ENCODE data around the gene RALY.
"Not testable (repeated sequence)": the region's sequence is repeated elsewhere in the genome, so short reads cannot be mapped to it uniquely, and the experiment has no call there.

The RALY gene

DNA sequence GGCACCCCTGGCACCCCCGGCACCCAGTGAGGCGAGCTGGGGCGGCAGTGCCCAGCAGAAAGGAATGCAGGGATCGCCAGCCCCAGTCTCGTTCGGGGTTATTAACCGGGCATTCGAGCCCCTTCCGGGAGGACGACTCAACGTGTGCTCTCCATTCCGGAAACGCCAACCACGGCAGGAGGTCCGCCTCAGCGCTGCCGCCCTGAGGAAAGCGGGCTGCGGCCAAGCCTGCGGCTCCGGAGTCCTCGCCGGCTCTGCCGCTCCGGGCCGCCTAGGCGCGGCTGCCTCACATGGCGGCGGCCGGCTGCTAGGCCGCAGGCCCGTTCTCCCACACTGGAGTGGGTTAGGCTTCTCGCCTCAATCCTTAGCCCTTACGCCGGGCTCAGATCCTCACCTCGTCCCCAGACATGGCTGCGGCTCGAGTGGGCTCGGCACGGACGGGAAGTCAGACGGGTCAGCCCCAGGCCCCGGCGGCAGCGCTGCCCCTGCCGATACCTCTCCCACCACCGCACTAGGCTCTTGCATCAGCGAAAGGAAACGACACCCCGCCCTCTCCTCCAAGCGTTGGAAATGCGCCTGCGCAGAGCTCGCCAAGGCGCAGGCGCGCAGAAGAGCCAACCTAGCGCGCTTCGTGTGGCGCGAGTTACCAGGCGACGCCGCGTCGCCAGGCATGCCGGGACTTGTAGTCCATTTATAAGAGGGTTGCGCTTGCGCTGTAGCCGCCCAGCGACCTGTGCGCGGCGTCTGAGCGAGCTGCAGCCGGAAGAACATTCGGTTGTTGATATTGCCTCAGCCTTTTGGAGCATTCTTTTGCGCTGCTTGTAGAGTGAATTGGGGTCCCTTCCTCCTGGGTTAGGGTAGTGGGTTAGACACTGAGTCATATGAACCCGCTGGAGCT, 118.2 kb downstream of the RALY start, which contains the start of gene EIF2S2:
Gene EIF2S2 (minus strand): TSS at position 542 of the 898 bp plus-strand sequence. CDS start 133 bp downstream, at position 409.
- peak; percentile 92 for DNase-seq

DNA sequence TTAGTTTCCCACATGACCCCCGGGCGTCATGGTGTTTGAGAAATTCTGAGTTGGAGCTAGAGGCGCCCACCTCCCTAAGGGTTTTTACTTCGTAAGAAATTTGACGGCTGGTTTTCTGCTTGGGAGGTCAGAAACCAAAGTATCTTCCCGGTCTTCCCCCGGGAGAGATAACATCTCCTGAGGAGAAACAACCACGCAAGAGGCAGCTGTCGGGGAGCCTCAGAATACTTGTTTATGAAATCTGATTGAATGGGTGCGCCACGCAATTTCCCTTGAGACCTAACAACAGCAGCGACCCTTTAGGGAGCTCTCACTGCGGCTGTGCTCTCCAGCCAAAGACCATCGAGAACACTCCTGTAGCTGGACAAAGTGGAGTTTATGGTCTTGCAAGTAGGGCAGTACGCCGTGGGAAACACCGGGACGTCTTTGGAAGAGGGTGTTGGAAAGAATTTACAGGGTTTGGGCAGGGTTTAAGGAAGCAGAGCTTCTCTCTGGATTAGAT, 118.9 kb downstream of the RALY start:
- no peak for DNase-seq

DNA sequence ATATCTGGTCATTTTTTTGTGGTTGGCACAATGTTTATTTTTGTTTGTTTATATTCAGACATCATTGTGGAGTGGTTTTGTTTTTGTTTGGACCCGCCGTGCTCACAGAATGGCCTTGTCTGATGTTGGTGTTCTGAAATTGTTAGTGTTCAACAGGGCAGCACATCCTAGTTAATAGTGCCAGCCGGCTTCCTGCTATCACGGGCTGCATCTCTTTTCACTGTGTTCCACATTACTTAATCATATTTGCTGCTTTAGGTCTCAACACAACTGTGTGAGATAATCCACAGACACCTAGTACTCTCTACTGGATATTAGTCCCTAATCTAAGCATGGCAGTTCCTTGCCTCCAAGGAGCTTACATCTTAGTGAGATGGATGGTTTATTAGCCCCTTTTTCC, 121.1 kb downstream of the RALY start:
- no peak for DNase-seq

DNA sequence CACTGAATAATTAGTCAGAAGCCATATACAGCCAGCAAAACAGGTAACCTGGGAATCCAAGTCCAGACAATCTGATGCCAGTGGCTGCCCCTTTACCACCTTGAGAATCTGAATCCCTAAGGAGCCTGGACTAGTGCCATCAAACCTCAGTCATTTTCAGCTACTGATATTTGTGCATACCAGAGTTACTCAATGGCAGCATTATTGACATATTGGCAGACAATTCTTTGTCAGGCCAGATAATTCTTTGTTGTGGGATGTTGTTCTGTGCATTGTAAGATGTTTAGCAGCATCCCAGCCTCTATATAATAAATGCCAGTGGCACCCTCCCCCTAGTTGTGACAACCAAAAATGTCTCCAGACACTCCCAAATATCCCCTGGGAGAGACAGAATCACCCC, 121.5 kb downstream of the RALY start:
- DNase-seq, result no peak

DNA sequence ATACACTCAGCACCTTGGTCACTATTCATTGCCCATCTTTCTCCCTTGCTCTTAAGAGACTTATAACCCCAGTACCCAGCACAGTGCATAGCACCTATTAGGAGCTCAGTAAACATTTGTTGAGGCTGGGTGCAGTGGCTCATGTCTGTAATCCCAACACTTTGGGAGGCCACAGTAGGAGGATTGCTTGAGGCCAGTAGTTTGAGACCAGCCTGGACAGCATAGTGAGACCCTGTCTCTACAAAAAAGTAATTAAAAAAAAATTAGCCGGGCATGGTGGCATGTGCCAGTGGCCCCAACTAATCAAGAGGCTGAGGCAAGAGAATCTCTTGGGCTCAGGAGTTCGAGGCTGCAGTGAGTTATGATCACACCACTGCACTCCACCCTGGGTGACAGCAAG, 126.5 kb downstream of the RALY start:
- DNase-seq, result no peak

DNA sequence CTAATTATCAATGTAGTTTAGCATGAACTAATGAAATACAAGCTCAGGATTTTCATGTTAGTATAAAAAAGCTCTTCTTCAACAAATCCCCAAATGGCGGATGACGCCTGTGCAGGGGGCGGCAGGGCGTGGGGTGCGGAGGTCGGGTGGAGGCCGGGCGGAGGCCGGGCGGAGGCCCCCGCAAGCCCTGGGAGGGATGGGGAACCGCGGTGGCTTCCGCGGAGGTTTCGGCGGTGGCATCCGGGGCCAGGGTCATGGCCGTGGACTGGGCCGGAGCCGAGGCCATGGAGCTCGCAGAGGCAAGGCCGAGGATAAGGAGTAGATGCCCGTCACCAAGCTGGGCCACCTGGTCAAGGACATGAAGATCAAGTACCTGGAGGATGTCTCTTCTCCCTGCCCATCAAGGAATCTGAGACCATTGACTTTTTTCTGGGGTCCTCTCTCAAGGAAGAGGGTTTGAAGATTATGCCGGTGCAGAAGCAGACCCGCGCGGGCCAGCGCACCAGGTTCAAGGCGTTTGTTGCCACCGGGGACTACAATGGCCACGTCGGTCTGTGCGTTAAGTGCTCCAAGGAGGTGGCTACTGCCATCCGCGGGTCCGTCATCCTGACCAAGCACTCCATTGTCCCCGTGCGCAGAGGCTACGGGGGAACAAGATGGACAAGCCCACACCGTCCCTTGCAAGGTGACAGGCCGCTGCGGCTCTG, 128.7 kb downstream of the RALY start:
- no peak for DNase-seq

DNA sequence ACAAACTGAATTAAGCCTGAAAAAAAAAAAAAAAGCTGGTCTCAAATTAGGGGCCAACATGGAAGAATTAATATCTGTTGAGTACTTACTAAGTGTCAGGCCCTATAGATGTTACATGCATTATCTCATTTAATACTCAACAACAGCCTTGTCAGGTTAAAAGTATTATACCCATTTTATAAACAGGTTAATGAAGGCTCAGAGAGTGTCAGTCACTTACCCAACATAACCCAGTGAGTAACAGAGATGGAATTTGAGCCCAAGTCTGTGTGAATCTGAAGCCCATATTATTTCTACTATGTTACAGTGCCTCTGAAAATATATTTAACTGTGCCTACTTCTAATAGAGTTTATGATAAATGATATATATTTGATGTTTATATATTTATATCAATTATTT, 129.6 kb downstream of the RALY start:
- no peak for DNase-seq

DNA sequence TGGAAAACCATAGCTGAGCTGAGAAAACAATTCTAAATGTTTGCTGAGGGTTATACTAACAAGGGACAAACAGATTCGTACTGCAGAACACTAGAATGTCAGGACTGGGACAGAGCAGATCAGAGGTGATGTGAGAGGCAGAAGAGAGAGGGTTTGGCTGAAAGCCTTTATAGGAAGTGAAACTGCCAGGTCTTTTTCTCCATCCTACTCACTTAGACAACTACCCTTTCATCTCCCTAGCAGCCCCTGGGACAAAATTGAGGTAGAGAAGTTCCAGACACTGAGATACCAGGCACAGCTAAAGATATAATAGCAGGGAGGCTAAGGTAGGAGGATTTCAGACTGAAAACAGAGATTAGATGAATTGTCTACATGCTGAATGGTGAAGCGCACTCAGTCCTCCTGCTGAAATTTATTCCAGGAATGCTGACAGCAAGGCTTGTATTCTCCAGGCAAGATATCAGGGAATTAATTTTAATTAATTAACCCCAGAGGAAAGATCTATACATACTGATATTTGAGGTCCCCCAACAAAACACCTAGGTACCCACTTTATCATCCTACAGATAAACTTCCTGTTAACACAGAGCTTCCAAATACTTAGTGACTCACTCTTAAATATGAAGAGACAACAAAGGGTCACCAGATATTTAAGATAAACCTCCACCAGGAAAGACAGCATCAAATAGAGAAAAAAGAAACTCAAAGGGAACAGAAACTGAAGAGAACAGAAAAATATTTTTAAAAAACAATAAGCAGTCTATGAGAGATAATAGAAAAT, 130.9 kb downstream of the RALY start:
- DNase-seq, result no peak

DNA sequence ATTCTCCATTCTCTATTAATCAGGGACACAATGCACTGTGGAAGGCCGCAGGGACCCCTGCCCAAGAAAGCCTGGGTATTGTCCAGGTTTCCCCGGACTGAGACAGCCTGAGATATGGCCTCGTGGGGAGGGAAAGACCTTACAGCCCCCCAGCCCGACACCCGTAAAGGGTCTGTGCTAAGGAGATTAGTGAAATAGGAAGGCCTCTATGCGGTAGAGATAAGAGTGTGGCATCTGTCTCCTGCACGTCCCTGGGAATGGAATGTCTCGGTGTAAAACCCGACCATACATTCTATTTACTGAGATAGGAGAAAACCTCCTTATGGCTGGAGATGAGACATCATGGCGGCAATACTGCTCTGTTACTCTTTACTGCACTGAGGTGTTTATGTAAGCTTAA, 134.1 kb downstream of the RALY start:
- DNase-seq, result no peak

DNA sequence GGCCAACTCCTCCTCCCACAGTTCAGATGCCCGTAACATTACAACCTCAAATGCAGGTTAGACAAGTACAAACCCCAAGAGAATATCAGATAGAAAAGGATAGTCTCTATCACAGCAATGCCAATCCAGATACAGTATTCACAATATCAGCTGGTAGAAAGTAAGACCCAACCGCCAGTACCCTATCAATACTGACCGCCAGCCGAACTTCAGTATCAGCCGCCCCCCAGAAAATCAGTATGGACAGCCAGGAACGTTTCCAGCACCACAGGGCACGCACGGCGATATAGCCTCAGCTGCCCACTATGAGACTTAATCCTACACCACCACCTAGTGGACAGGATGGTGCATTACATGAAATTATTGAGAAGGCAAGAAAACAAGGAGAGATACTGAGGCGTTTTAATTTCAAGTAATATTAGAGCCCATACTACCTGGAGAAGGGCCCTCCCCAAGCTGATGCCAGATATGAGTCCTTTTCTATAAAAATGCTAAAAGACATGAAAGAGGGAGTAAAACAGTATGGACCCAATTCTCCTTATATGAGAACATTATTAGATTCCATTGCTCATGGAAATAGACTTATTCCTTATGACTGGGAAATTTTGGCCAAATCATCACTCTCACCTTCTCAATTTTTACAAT, 135.9 kb downstream of the RALY start:
- peak; percentile 19 to 56 for DNase-seq

DNA sequence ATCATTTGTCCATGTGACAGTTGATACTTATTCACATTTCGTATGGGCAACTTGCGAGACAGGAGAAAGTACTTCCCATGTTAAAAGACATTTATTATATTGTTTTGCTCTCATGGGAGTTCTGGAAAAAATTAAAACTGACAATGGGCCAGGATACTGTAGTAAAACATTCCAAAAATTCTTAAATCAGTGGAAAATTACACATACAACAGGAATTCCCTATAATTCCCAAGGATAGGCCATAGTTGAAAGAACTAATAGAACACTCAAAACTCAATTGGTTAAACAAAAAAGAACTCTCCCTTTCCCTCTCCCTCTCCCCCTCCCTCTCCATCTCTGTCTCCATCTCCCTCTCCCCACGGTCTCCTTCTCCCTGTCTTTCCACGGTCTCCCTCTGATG, 137.8 kb downstream of the RALY start:
- no peak for DNase-seq

DNA sequence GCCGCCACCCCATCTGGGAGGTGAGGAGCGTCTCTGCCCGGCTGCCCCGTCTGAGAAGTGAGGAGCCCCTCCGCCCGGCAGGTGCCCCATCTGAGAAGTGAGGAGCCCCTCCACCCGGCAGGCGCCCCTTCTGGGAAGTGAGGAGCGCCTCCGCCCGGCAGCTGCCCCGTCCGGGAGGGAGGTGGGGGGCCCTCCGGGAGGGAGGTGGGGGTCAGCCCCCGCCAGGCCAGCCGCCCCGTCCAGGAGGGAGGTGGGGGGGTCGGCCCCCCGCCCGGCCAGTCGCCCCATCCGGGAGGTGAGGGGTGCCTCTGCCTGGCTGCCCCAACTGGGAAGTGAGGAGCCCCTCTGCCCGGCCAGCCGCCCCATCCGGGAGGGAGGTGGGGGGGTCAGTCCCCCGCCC, 138.8 kb downstream of the RALY start:
- not testable (repeated sequence) for DNase-seq

DNA sequence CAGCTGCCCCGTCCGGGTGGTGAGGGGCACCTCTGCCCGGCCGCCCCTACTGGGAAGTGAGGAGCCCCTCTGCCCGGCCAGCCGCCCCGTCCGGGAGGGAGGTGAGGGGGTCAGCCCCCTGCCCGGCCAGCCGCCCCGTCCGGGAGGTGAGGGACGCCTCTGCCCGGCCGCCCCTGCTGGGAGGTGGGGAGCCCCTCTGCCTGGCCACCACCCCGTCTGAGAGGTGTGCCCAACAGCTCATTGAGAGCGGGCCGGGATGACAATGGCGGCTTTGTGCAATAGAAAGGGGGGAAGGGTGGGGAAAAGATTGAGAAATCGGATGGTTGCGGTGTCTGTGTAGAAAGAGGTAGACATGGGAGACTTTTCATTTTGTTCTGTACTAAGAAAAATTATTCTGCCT, 139.2 kb downstream of the RALY start:
- not testable (repeated sequence) for DNase-seq

DNA sequence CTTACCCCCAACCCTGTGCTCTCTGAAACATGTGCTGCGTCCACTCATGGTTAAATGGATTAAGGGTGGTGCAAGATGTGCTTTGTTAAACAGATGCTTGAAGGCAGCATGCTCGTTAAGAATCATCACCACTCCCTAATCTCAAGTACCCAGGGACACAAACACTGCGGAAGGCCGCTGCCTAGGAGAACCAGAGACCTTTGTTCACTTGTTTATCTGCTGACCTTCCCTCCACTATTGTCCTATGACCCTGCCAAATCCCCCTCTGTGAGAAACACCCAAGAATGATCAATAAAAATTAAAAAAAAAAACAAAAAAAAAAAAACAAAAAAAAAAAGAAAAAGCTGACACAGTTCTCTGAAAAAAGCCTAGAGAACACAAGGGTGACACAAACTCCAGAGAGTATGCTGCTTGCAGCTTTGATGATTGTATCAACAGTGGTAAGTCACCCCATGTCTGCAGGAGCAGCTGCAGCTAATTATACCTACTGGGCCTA, 139.7 kb downstream of the RALY start:
- not testable (repeated sequence) for DNase-seq
